Measurements from ENCODE around the gene STPG4. TPM values are rescaled to one million over a fixed set of nuclear protein-coding genes. Genes with fewer than 3 reads are reported as not detected.

The STPG4 gene
- total RNA-seq, 1 donor from 2014 or later: 0.89 TPM

- DNase-seq (ENCODE audit: low spot score) (no peak), ATAC-seq (no peak)
- intact Hi-C loops (cut with DNase I): no loop called here
These were observed 108.8 kb downstream of the STPG4 start for GRCh38 chr2:47046271-47046670.

GRCh38 chr2:47043891-47044239, 111.2 kb downstream of the STPG4 start:
- DNase-seq (ENCODE audit: low spot score): no peak
- intact Hi-C loops (cut with DNase I): no loop called here
- no peak for ATAC-seq

GRCh38 chr2:47043142-47043890, 111.8 kb downstream of the STPG4 start:
- intact Hi-C loops (cut with DNase I): no loop called here
- peak; percentile 71 for ATAC-seq
- DNase-seq (ENCODE audit: low spot score): no peak

- no peak for DNase-seq (ENCODE audit: low spot score)
- ATAC-seq: no peak
- intact Hi-C loops (cut with DNase I): no loop called here
These were observed 113.0 kb downstream of the STPG4 start for GRCh38 chr2:47041891-47042684.

- ATAC-seq (peak; percentile 53), DNase-seq (ENCODE audit: low spot score) (no peak)
- intact Hi-C loops (cut with DNase I): no loop called here
These were observed 114.0 kb downstream of the STPG4 start for GRCh38 chr2:47041063-47041462.

- DNase-seq (ENCODE audit: low spot score) (no peak), ATAC-seq (no peak)
- intact Hi-C loops (cut with DNase I): no loop called here
These were observed 114.5 kb downstream of the STPG4 start for GRCh38 chr2:47040651-47041050.

GRCh38 chr2:47039913-47040562, 115.1 kb downstream of the STPG4 start:
- intact Hi-C loops (cut with DNase I): no loop called here
- DNase-seq (ENCODE audit: low spot score) (no peak), ATAC-seq (peak; percentile 32)

GRCh38 chr2:47039489-47039870, 115.6 kb downstream of the STPG4 start:
- DNase-seq (ENCODE audit: low spot score): no peak
- ATAC-seq: no peak
- intact Hi-C loops (cut with DNase I): no loop called here

- intact Hi-C loops (cut with DNase I): no loop called here
- no peak for ATAC-seq
- no peak for DNase-seq (ENCODE audit: low spot score)
These were observed 116.2 kb downstream of the STPG4 start for GRCh38 chr2:47038656-47039488.

- intact Hi-C loops (cut with DNase I): no loop called here
- DNase-seq (ENCODE audit: low spot score): no peak
These were observed 117.4 kb downstream of the STPG4 start for GRCh38 chr2:47037678-47038077.

More at GRCh38 chr2:47037678-47038077, 117.4 kb downstream of the STPG4 start:
- no peak for ATAC-seq

Other genes with a start within 250 kb of the STPG4 start
- gene MCFD2, start 239.5 kb downstream of the STPG4 start, total RNA-seq: 90.5 TPM
- 33.3 TPM for gene TTC7A, start 214.1 kb downstream of the STPG4 start, total RNA-seq
- gene CALM2, start 21.2 kb upstream of the STPG4 start, total RNA-seq: 751 TPM
- 0.89 TPM for gene EPCAM, start 214.0 kb upstream of the STPG4 start, total RNA-seq
- gene MSH2, start 247.8 kb upstream of the STPG4 start, total RNA-seq: 25.1 TPM

All from sciatic nerve (tissue), 2 donors.